H1 (cell line): ENCODE results near the gene DDX19B.

ENCODE experiments used
- CEBPB ChIP-seq: IDR thresholded peaks from 2 replicates; pipeline ENCODE4 v1.6.1; 2012; ENCODE audit warnings: low read depth, low read length
- CHD2 ChIP-seq: IDR thresholded peaks from 2 replicates; pipeline ENCODE4 v1.6.1; 2012; ENCODE audit warnings: low read length, improper control_type of control experiment
- EGR1 ChIP-seq: IDR thresholded peaks from 2 replicates; pipeline ENCODE4 v1.6.1; 2011; ENCODE audit warnings: low read depth, low read length, borderline replicate concordance
- EP300 ChIP-seq, 2 experiments: IDR thresholded peaks; 1 replicate in 1 of 2; 2 replicates in 1 of 2; pipeline ENCODE4 v1.6.1; 2011 to 2012; ENCODE audit warnings: low read depth in 2 of 2, low read length in 2 of 2, mild to moderate bottlenecking in 2 of 2, borderline replicate concordance in 1 of 2, inconsistent platforms in 1 of 2, moderate library complexity in 1 of 2
- EZH2 ChIP-seq: fragments of 200-600 bp; sonication (generic); IDR thresholded peaks from 2 replicates; pipeline ENCODE4 v1.7.1; 2012; ENCODE audit warnings: low read depth, mild to moderate bottlenecking, moderate library complexity, low read length, inconsistent platforms; ENCODE audit not compliant: severe bottlenecking
- JUN ChIP-seq: IDR thresholded peaks from 2 replicates; pipeline ENCODE4 v1.6.1; 2011; ENCODE audit warnings: low read depth, mild to moderate bottlenecking, improper control_type of control experiment, low read length
- POLR2A ChIP-seq, 2 experiments: IDR thresholded peaks; 1 replicate in 1 of 2; 2 replicates in 1 of 2; pipeline ENCODE4 v1.6.1; 2011; ENCODE audit warnings: low read depth in 2 of 2, low read length in 2 of 2, mild to moderate bottlenecking in 2 of 2; ENCODE audit errors: control extremely low read depth in 1 of 2
- POLR2AphosphoS5 ChIP-seq: IDR thresholded peaks from 2 replicates; pipeline ENCODE4 v1.6.1; 2011; ENCODE audit warnings: low read depth, low read length
- SIN3A ChIP-seq, 2 experiments: IDR thresholded peaks in 1 of 2; conservative IDR thresholded peaks in 1 of 2; 2 replicates each; pipeline ENCODE4 v1.6.1; 2011 to 2012; ENCODE audit warnings: low read length in 2 of 2, improper control_type of control experiment in 1 of 2, low read depth in 1 of 2, mild to moderate bottlenecking in 1 of 2
- TAF7 ChIP-seq: optimal IDR thresholded peaks from 2 replicates; pipeline ENCODE3; 2011; ENCODE audit warnings: low read depth, mild to moderate bottlenecking, inconsistent platforms, low read length, moderate library complexity, borderline replicate concordance
- TBP ChIP-seq: IDR thresholded peaks from 2 replicates; pipeline ENCODE4 v1.6.1; 2011; ENCODE audit warnings: low read depth, low read length, improper control_type of control experiment
- ZNF274 ChIP-seq: IDR thresholded peaks from 2 replicates; pipeline ENCODE4 v1.7.0; 2012; ENCODE audit warnings: low read length, borderline replicate concordance; ENCODE audit errors: extremely low read depth
- TF ChIP-seq, protein P1 (sequence below), 3 experiments: IDR thresholded peaks; 1 replicate in 2 of 3; 2 replicates in 1 of 3; pipeline versions ENCODE4 v1.5.1 to v1.6.1; 2011; ENCODE audit warnings: low read length in 3 of 3, mild to moderate bottlenecking in 3 of 3, inconsistent platforms in 2 of 3, low read depth in 1 of 3, moderate library complexity in 1 of 3; ENCODE audit not compliant: insufficient read depth in 1 of 3; ENCODE audit errors: control extremely low read depth in 1 of 3

- TF ChIP-seq, protein P1, sequence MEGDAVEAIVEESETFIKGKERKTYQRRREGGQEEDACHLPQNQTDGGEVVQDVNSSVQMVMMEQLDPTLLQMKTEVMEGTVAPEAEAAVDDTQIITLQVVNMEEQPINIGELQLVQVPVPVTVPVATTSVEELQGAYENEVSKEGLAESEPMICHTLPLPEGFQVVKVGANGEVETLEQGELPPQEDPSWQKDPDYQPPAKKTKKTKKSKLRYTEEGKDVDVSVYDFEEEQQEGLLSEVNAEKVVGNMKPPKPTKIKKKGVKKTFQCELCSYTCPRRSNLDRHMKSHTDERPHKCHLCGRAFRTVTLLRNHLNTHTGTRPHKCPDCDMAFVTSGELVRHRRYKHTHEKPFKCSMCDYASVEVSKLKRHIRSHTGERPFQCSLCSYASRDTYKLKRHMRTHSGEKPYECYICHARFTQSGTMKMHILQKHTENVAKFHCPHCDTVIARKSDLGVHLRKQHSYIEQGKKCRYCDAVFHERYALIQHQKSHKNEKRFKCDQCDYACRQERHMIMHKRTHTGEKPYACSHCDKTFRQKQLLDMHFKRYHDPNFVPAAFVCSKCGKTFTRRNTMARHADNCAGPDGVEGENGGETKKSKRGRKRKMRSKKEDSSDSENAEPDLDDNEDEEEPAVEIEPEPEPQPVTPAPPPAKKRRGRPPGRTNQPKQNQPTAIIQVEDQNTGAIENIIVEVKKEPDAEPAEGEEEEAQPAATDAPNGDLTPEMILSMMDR (IDR thresholded peaks at IDR 0.05; ENCODE audit: control extremely low read depth in 1 of 3, insufficient read depth in 1 of 3, low read depth in 1 of 3, low read length in 3 of 3), result peak in 1 of 3 experiments; percentile 0; a peak in 1 of 4 replicates
- TF ChIP-seq TBP, result peak; percentile 66; the same call in 1 of the 2 replicates
- no peak for TF ChIP-seq ZNF274
- peak; percentile 95 for TF ChIP-seq POLR2AphosphoS5
- TF ChIP-seq CHD2, result no peak
- peak; percentile 34 to 67; a peak in 2 of 4 replicates for TF ChIP-seq SIN3A (conservative IDR thresholded peaks at IDR 0.05 in 1 of 2, IDR thresholded peaks at IDR 0.05 in 1 of 2; ENCODE audit: low read depth in 1 of 2, low read length in 2 of 2)
- TF ChIP-seq EP300 (IDR thresholded peaks at IDR 0.05; ENCODE audit: borderline replicate concordance in 1 of 2, low read depth in 2 of 2, low read length in 2 of 2), result no peak
- no peak for TF ChIP-seq JUN
- TF ChIP-seq EZH2, result no peak
- TF ChIP-seq POLR2A (IDR thresholded peaks at IDR 0.05; ENCODE audit: control extremely low read depth in 1 of 2, low read depth in 2 of 2, low read length in 2 of 2), result peak in 1 of 2 experiments; percentile 94; a peak in 2 of 3 replicates
- peak; percentile 62 for TF ChIP-seq TAF7
- no peak for TF ChIP-seq EGR1
- TF ChIP-seq CEBPB, result peak; percentile 75
Measured at GRCh38 chr16:70298988-70299938, at the start of gene DDX19B.
